ENCODE data around the gene SCARB1. TPM values are rescaled to one million over a fixed set of nuclear protein-coding genes. Genes with fewer than 3 reads are reported as not detected.

The SCARB1 gene
- total RNA-seq, 1 donor from 2014 or later, result 44.5 TPM

DNA sequence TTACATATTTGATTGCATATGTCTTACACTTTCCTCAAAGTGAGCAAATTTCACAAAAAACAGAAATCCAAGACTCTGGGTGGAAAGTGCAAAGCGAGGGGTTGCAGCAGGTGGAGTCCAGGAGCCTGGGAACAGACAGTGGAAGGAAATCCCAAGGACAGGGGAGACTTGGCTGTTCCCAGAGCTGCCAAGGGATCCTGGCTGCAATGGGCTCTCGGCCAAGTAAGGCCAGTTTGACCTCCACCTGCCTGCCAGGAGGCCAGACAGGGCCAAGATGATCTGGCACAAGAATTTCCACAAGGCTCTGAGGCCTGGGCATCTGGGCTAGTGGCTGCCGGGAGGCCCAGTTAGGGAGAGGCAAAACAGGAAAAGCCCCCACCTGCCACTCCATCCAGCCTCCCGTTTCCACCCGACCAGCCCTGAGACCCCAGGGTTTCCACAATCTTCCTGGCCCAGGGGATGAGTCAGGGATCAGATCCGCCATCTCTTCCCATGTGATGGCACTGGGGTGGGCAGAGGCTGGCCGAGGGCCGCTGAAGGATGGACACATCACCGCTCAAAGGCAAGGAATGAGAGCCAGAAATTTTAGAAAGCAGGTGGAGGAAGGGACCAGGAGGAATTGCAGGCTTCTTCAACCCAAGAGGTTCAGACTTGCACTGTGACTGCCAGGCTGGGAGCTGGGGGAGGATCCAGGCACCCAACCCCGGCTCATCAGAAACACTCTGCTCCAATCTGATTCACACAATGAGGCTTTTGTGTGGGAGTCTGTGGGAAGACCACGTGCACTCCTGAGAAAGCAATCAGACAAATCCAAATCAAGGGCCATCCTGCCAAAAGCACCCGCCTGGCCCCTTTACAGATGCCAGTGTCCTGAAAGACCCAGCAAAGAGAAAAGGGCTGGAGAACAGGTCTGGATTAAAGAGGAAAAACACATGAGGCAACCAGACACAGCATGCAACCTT is 16.3 kb downstream of the SCARB1 start:
- Mint-ChIP-seq H3K9me3 (ENCODE audit: unreplicated experiment) (no peaks in the 10 kb centered on the region), H3K4me1 (ENCODE audit: low read depth, unreplicated experiment) (peaks cover 5% of the 10 kb centered on the region), H3K36me3 (ENCODE audit: low read depth, unreplicated experiment) (peaks cover 13% of the 10 kb centered on the region), H3K4me3 (ENCODE audit: unreplicated experiment) (no peak overlapping the region), H3K27ac (ENCODE audit: unreplicated experiment) (peak overlapping the region; percentile 18), H3K27me3 (ENCODE audit: low read depth, unreplicated experiment) (no peaks in the 10 kb centered on the region)
- DNase-seq (ENCODE audit: low read depth) (peak; percentile 51), FAIRE-seq (no peak)
- peak overlapping the region; percentile 4 for H2AFZ ChIP-seq (ENCODE audit: low read depth, low read length)
- H3K9me3 ChIP-seq (ENCODE audit: insufficient read depth, low read depth, low read length), result no peaks in the 10 kb centered on the region
- H4K20me1 ChIP-seq (ENCODE audit: insufficient read depth, low read length), result peaks cover 17% of the 10 kb centered on the region
- no peaks in the 10 kb centered on the region for H3K79me2 ChIP-seq (ENCODE audit: insufficient read depth, low read length)
- H3K36me3 ChIP-seq (ENCODE audit: insufficient read depth, low read length), result no peaks in the 10 kb centered on the region
- no peak overlapping the region for H3K4me3 ChIP-seq (ENCODE audit: insufficient read depth, low read depth, low read length)
- H3K9ac ChIP-seq (ENCODE audit: low read length), result no peak overlapping the region
- H3K4me2 ChIP-seq (ENCODE audit: low read length), result no peak overlapping the region
- no peak overlapping the region for H3K27ac ChIP-seq (ENCODE audit: low read depth, low read length)
- no peaks in the 10 kb centered on the region for H3K27me3 ChIP-seq (ENCODE audit: insufficient read depth, low read length)
- no peak for TF ChIP-seq EZH2 (IDR thresholded peaks at IDR 0.05; ENCODE audit: insufficient read depth, low read length)
- TF ChIP-seq, protein P1, sequence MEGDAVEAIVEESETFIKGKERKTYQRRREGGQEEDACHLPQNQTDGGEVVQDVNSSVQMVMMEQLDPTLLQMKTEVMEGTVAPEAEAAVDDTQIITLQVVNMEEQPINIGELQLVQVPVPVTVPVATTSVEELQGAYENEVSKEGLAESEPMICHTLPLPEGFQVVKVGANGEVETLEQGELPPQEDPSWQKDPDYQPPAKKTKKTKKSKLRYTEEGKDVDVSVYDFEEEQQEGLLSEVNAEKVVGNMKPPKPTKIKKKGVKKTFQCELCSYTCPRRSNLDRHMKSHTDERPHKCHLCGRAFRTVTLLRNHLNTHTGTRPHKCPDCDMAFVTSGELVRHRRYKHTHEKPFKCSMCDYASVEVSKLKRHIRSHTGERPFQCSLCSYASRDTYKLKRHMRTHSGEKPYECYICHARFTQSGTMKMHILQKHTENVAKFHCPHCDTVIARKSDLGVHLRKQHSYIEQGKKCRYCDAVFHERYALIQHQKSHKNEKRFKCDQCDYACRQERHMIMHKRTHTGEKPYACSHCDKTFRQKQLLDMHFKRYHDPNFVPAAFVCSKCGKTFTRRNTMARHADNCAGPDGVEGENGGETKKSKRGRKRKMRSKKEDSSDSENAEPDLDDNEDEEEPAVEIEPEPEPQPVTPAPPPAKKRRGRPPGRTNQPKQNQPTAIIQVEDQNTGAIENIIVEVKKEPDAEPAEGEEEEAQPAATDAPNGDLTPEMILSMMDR (IDR thresholded peaks at IDR 0.05; ENCODE audit: insufficient read depth, low read depth, low read length), result no peak
- peaks cover 3% of the 10 kb centered on the region for H3K4me1 ChIP-seq (ENCODE audit: insufficient read depth, low read length)

DNA sequence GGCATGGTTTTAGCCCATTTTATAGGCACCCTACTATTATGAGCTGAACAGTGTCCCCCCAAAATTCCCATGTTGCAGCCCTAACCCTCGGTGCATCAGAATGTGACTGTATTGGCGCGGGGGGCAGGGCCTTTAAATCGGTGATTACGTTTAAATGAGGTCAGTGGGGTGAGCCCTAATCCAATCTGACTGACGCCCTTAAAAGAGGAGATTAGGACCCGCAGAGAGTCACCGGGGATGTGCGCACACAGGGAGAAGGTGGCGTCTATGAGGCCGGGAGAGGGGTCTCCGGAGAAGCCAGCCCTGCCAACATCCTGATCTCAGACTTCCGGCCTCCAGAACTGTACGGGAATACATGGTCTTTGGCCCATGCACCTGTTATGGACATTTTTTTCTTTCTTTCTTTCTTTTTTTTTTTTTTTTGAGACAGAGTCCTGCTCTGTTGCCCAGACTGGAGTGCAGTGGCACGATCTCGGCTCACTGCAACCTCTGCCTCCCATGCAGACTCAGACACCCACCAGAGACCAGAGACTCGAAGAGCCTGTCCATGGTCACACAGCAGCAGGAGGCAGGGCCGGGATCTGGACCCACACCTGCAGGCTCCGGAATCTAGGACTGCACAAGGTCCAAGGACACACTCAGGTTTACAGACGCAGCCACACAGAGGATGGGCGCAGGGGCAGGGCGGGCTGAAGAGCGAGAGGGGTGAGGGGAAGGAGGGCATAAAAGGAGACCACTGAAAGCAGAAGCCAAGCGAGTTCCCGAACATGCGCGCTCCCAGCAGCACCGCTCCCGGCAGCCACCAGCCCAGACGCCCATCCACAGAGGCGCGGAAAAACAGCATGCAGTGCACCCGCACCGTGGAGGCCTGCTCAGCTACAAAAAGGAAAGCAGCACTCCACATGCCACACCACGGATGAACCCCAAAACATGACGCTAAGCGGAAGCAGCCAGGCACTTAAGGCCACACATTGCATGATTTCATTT is 19.0 kb downstream of the SCARB1 start:
- H3K27me3 Mint-ChIP-seq (ENCODE audit: low read depth, unreplicated experiment), result no peaks in the 10 kb centered on the region
- no peak overlapping the region for H3K27ac ChIP-seq (ENCODE audit: low read depth, low read length)
- DNase-seq (ENCODE audit: low read depth) (no peak), FAIRE-seq (no peak)
- peaks cover 5% of the 10 kb centered on the region for H3K4me1 Mint-ChIP-seq (ENCODE audit: low read depth, unreplicated experiment)
- H4K20me1 ChIP-seq (ENCODE audit: insufficient read depth, low read length), result peaks cover 23% of the 10 kb centered on the region
- H3K79me2 ChIP-seq (ENCODE audit: insufficient read depth, low read length), result no peaks in the 10 kb centered on the region
- H3K4me1 ChIP-seq (ENCODE audit: insufficient read depth, low read length), result peaks cover 3% of the 10 kb centered on the region
- no peak overlapping the region for H3K4me3 ChIP-seq (ENCODE audit: insufficient read depth, low read depth, low read length)
- TF ChIP-seq, protein P1 (IDR thresholded peaks at IDR 0.05; ENCODE audit: insufficient read depth, low read depth, low read length), result no peak
- no peak for TF ChIP-seq EZH2 (IDR thresholded peaks at IDR 0.05; ENCODE audit: insufficient read depth, low read length)
- H2AFZ ChIP-seq (ENCODE audit: low read depth, low read length), result no peak overlapping the region
- H3K36me3 ChIP-seq (ENCODE audit: insufficient read depth, low read length), result no peaks in the 10 kb centered on the region
- H3K4me2 ChIP-seq (ENCODE audit: low read length), result no peak overlapping the region
- peaks cover 2% of the 10 kb centered on the region for H3K9me3 Mint-ChIP-seq (ENCODE audit: unreplicated experiment)
- H3K4me3 Mint-ChIP-seq (ENCODE audit: unreplicated experiment), result no peak overlapping the region
- H3K9ac ChIP-seq (ENCODE audit: low read length), result no peak overlapping the region
- no peak overlapping the region for H3K27ac Mint-ChIP-seq (ENCODE audit: unreplicated experiment)
- H3K27me3 ChIP-seq (ENCODE audit: insufficient read depth, low read length), result no peaks in the 10 kb centered on the region
- H3K36me3 Mint-ChIP-seq (ENCODE audit: low read depth, unreplicated experiment), result peaks cover 11% of the 10 kb centered on the region
- H3K9me3 ChIP-seq (ENCODE audit: insufficient read depth, low read depth, low read length), result no peaks in the 10 kb centered on the region

Measured in astrocyte (in vitro differentiated cells and primary cell).